ENCODE measurements around the gene KRTAP29-1.

- TF ChIP-seq, protein P1, sequence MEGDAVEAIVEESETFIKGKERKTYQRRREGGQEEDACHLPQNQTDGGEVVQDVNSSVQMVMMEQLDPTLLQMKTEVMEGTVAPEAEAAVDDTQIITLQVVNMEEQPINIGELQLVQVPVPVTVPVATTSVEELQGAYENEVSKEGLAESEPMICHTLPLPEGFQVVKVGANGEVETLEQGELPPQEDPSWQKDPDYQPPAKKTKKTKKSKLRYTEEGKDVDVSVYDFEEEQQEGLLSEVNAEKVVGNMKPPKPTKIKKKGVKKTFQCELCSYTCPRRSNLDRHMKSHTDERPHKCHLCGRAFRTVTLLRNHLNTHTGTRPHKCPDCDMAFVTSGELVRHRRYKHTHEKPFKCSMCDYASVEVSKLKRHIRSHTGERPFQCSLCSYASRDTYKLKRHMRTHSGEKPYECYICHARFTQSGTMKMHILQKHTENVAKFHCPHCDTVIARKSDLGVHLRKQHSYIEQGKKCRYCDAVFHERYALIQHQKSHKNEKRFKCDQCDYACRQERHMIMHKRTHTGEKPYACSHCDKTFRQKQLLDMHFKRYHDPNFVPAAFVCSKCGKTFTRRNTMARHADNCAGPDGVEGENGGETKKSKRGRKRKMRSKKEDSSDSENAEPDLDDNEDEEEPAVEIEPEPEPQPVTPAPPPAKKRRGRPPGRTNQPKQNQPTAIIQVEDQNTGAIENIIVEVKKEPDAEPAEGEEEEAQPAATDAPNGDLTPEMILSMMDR (IDR thresholded peaks at IDR 0.05; ENCODE audit: borderline replicate concordance, extremely low read depth, low read length, poor library complexity, severe bottlenecking) = no peak
- no peak for TF ChIP-seq EZH2 (IDR thresholded peaks at IDR 0.05; ENCODE audit: borderline replicate concordance, low read depth, low read length, severe bottlenecking)
Measured at GRCh38 chr17:41315204-41315794, 12.6 kb upstream of the KRTAP29-1 start, which contains the start of gene KRTAP17-1.

Data from DND-41 (cell line).